Frontal cortex (tissue), 4 donors: ENCODE measurements around the gene PIEZO1. TPM values are rescaled to one million over a fixed set of nuclear protein-coding genes. Genes with fewer than 3 reads are reported as not detected.

Source experiments
- DNase-seq, 2 donors: peaks; one replicate each; pipeline ENCODE4 v3.0.0; 2012; ENCODE audit warnings: low spot score in 2 of 2
- FAIRE-seq: peaks from 2 replicates; lab custom pipeline; 2012; peaks lifted over from hg19 to GRCh38; lab: Jason Lieb, UNC
- total RNA-seq: library from RNA; depleted of rRNA; stranded (reverse); fragments of >200 nt; gene quantifications from one replicate; pipeline ENCODE4 v1.2.3, GENCODE V29; 2014
- donor health status: control.
- donor health status: control.
- donor health status: control.

PIEZO1 gene
- total RNA-seq, 1 donor from 2014 or later, result 4.1 TPM

- DNase-seq (no peak), FAIRE-seq (no peak)
These were observed 72.0 kb downstream of the PIEZO1 start for GRCh38 chr16:88713054-88713453.

- no peak for FAIRE-seq
- no peak for DNase-seq
These were observed 72.5 kb downstream of the PIEZO1 start for GRCh38 chr16:88712362-88712979.

- no peak for FAIRE-seq
These were observed 73.2 kb downstream of the PIEZO1 start for GRCh38 chr16:88711750-88712340.

GRCh38 chr16:88710556-88710955 lies 74.5 kb downstream of the PIEZO1 start:
- no peak for FAIRE-seq
- DNase-seq, result no peak

More at GRCh38 chr16:88711750-88712340, 73.2 kb downstream of the PIEZO1 start:
- DNase-seq, result no peak

- FAIRE-seq, result no peak
- no peak for DNase-seq
These were observed 77.8 kb downstream of the PIEZO1 start for GRCh38 chr16:88706965-88707826.

GRCh38 chr16:88706229-88706964 lies 78.6 kb downstream of the PIEZO1 start, which contains the start of the genes CTU2 and RNF166:
Gene CTU2 (plus strand): TSS chr16:88706503. CDS start chr16:88706531, 28 bp downstream.
Gene RNF166 (minus strand): TSS chr16:88706408. CDS start chr16:88706325, 83 bp downstream.
- FAIRE-seq, result no peak
- DNase-seq, result peak; percentile 100

GRCh38 chr16:88705801-88706228 lies 79.2 kb downstream of the PIEZO1 start:
- DNase-seq (no peak), FAIRE-seq (no peak)

- FAIRE-seq (no peak), DNase-seq (no peak)
These were observed 79.8 kb downstream of the PIEZO1 start for GRCh38 chr16:88705076-88705684.

GRCh38 chr16:88703486-88704309 lies 81.3 kb downstream of the PIEZO1 start:
- no peak for DNase-seq
- FAIRE-seq, result no peak

GRCh38 chr16:88702371-88703210 lies 82.4 kb downstream of the PIEZO1 start:
- DNase-seq (no peak), FAIRE-seq (no peak)

- FAIRE-seq (no peak), DNase-seq (no peak)
These were observed 83.2 kb downstream of the PIEZO1 start for GRCh38 chr16:88701581-88702370.

- FAIRE-seq (no peak), DNase-seq (peak in 1 of 2 donors; percentile 62)
These were observed 84.2 kb downstream of the PIEZO1 start for GRCh38 chr16:88700636-88701482.

- DNase-seq, result no peak
- FAIRE-seq, result no peak
These were observed 84.7 kb downstream of the PIEZO1 start for GRCh38 chr16:88700322-88700635.

- FAIRE-seq, result no peak
- DNase-seq, result no peak
These were observed 85.8 kb downstream of the PIEZO1 start for GRCh38 chr16:88699180-88699579.

- no peak for FAIRE-seq
These were observed 86.4 kb downstream of the PIEZO1 start for GRCh38 chr16:88698646-88699045.

More at GRCh38 chr16:88698646-88699045, 86.4 kb downstream of the PIEZO1 start:
- no peak for DNase-seq
